Activated naive CD4-positive, alpha-beta T cell treated with anti-CD3 and anti-CD28 coated beads, Interleukin-2, amount 10 ng/mL, durations not matched to agents 7 days and 5 days (primary cell): Measurements from ENCODE around the gene ABCA7.
"Not testable (repeated sequence)": the region's sequence is repeated elsewhere in the genome, so short reads cannot be mapped to it uniquely, and the experiment has no call there.

Experiments used
- CTCF ChIA-PET: fragments of 350-600 bp; sonication (Branson Sonifier 250); formaldehyde crosslinking; loops from one replicate; lab custom pipeline; 2021; ENCODE audit warnings: antibody characterized with exemption; lab: Charles Lee
- DNase-seq: peaks from one replicate; pipeline ENCODE4 v3.0.0-alpha.2; 2020
- H3K27ac Mint-ChIP-seq: one replicate; pipeline ENCODE4 v1.8.0; 2021; ENCODE audit warnings: mild to moderate bottlenecking, moderate library complexity, mixed read lengths
- H3K27me3 Mint-ChIP-seq: one replicate; pipeline ENCODE4 v1.8.0; 2021; ENCODE audit warnings: mild to moderate bottlenecking, mixed read lengths
- H3K36me3 Mint-ChIP-seq: one replicate; pipeline ENCODE4 v1.8.0; 2021; ENCODE audit warnings: mixed read lengths
- H3K4me1 Mint-ChIP-seq: one replicate; pipeline ENCODE4 v1.8.0; 2021; ENCODE audit warnings: mixed read lengths
- H3K4me3 Mint-ChIP-seq: one replicate; pipeline ENCODE4 v1.8.0; 2021; ENCODE audit warnings: mild to moderate bottlenecking, moderate library complexity, mixed read lengths
- H3K9me3 Mint-ChIP-seq: one replicate; pipeline ENCODE4 v1.8.0; 2021; ENCODE audit warnings: mixed read lengths

ABCA7 gene

DNA sequence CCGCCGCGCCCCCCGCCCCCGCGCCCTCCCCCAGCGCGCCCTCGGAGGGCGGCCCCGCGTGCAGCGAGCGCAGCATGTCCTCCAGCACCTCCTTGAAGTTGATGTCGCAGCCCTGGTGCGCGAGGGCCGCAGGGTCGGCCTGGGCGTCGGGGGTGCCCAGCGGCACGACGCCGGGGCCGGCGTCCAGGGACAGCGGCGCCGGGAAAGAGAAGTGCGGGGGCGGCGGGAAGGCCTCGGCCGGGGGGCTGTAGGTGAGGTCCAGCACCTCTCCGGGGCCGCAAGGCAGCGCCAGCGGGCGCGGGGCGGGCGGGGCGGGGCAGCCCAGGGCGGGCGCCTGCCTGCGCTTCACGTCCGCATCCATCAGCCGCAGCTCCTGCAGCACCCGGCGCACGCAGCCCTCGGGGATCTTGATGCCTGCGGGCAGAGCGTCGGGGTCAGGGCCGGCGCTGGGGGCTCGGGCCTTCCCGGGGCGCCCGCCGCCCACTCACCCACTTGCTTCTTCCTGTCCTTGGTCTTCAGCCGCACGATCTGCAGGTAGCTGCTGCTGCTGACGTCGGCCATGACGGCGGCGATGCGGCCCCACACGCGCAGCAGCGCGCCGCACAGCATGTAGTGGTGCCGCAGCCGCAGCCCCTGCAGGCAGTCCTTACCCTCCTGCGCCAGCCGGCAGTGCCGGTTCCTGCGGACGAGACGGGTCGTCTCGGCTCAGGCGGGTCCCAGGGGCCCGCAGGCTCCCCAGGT is 68.6 kb downstream of the ABCA7 start:
- CTCF ChIA-PET = no interaction called here

DNA sequence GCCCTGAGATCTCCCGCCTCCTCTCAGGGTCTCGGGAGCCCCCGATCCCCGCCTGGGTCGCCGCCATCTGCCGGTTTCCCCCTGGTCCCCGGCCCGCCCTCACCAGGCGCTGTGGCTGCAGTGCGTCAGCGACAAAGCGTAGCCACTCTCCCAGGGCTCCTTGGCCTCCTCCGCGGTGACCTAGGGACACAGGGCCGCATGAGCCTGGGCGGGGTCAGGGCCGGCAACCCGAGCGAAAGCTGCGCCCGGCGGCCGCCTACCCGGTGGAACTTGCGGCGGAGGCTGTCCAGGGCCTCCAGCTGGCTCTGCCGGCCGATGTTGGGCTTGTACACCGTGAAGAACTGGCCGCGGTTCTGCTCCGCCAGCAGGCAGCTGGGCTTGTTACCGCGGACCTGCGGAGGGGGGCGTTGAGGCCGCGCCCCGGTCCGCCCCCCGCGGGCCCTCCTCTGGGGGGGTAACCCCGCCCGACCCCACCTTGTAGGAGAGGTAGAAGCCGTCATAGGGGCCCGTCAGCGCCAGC is 69.2 kb downstream of the ABCA7 start:
- no peak overlapping the region for H3K4me3 Mint-ChIP-seq
- no peak overlapping the region for H3K27ac Mint-ChIP-seq
- no peaks in the 10 kb centered on the region for H3K27me3 Mint-ChIP-seq
- peaks cover 18% of the 10 kb centered on the region for H3K4me1 Mint-ChIP-seq
- H3K36me3 Mint-ChIP-seq = peaks cover 7% of the 10 kb centered on the region
- DNase-seq = no peak
- CTCF ChIA-PET = no interaction called here
- no peaks in the 10 kb centered on the region for H3K9me3 Mint-ChIP-seq

More for the DNA sequence above, 68.6 kb downstream of the ABCA7 start:
- no peak for DNase-seq
- Mint-ChIP-seq H3K27ac (no peak overlapping the region), H3K4me1 (peaks cover 19% of the 10 kb centered on the region), H3K36me3 (peaks cover 7% of the 10 kb centered on the region), H3K27me3 (no peaks in the 10 kb centered on the region), H3K4me3 (no peak overlapping the region), H3K9me3 (no peaks in the 10 kb centered on the region)

DNA sequence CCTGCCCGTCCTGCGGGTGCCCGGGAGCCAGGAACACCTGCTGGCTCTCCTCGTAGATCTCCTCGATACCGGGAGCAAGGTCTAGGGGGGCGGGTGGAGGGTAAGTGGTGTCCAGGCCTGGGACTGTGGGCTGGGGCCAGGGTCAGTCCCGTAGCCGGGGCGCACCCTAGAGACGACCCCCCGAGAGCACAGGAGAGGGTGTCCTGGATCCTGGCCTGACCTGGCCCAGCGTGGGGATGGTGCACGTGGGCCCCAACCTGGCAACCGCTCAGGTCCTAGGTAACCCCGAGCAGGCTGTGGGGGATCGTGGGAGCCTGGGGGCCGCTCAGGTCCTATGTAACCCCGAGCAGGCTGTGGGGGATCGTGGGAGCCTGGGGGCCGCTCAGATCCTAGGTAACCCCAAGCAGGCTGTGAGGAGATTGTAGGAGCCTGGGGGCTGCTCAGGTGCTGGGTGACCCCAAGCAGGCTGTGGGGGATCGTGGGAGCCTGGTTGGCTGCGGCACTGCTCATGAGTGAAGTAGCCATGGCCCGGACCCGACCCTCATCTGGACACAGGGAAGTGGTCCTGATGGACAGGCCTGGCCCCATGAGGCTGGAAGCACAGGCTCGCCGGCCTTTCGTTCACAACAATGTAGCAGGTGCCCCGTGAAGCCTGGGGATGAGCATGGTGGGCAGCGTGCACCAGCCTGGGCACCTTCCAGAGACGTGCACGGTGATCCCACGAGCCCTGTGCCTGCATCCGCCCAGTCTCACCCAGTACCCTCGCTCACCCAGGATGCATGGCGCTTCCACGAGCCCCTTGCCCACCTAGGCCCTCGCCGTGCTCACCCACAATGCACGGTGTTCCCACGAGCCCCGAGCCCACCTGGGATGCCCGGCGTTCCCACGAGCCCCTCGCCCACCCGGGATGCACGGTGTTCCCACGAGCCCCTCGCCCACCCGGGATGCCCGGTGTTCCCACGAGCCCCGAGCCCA is 70.1 kb downstream of the ABCA7 start:
- peaks cover 7% of the 10 kb centered on the region for H3K36me3 Mint-ChIP-seq
- no peaks in the 10 kb centered on the region for H3K9me3 Mint-ChIP-seq
- H3K4me3 Mint-ChIP-seq = no peak overlapping the region
- CTCF ChIA-PET = interaction anchor here (4.4 kb wide), 1 partner anchor 82 kb away, joined by 29 read pairs; no protein-coding TSS in a partner anchor
- H3K4me1 Mint-ChIP-seq = peaks cover 15% of the 10 kb centered on the region
- no peaks in the 10 kb centered on the region for H3K27me3 Mint-ChIP-seq
- no peak for DNase-seq
- no peak overlapping the region for H3K27ac Mint-ChIP-seq

DNA sequence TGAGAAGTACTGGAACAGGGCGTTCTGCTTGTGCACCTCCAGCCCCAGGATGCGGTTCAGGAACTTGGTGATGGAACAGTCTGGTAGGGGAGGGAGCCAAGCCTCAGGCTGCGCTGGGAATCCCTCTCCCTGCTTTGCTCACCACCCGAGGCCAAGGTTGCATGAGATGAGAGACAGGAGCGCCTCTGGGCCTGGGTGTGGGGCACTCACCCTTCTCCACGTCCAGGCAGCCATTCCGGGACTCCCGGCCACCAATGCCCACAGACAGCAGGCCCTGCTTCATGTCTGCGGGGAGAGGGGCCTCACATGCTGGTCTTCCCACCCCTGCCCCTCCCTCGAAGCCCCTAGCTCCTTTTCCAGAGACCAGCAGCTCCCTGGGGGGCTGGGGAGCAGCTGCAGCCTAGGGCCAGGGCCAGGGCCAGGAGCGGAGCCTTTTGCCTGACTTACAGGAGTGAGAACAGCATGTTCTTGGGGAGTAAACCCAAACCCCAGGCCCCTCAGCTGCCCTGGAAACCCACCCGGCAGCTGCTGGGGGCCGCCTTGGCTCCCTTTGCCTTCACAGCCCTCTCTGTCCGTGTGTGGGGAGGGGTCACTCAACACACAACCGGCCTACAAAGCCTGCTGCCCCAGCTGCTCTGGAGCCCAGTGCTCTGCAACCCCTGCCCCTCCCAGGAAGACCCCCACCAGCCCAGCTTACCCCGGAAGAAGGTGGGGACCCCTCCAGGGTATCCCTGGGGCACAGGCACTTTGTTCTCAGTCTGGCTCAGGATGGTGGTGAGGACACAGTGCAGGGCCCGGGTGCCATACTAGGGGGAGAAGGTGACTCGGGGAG is 71.1 kb downstream of the ABCA7 start:
- Mint-ChIP-seq H3K27me3 (no peaks in the 10 kb centered on the region), H3K27ac (no peak overlapping the region), H3K9me3 (no peaks in the 10 kb centered on the region), H3K4me3 (no peak overlapping the region), H3K36me3 (peaks cover 7% of the 10 kb centered on the region), H3K4me1 (peaks cover 7% of the 10 kb centered on the region)
- CTCF ChIA-PET = interaction anchor here (0.9 to 4.4 kb wide), 2 partner anchors 81 to 99 kb away, joined by 3 to 29 read pairs; no protein-coding TSS in a partner anchor
- no peak for DNase-seq

DNA sequence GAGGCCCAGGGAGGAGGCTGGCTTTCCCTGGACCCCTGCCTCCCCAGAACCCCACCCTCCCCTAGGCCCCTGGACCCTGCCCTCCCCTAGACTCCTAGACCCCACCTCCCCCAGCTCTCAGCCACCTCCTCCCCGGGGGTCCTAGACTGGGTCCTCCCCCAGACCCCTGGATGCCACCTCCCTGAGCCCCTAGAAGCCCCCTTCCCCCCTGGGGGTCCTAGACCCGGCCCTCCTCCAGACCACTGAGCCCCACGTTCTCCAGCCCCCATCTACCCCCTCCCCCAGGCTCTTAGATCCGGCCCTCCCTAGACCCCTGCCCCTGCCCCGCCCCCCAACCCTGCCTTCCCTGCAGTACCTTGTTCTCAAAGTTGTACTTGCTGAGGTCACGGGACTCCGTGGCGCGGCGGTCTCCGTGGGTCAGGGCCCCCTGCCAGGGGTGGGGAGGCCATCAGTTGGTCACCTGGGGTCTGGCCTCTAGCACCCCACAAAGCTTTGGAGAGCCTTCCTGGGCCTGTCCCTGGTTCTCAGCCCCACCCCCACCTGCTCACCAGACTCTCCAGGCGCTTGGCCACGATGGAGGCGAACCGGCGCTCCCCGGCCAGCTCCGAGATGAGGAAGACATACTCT is 71.8 kb downstream of the ABCA7 start:
- Mint-ChIP-seq H3K27me3 (no peaks in the 10 kb centered on the region), H3K4me1 (peaks cover 5% of the 10 kb centered on the region), H3K9me3 (no peaks in the 10 kb centered on the region), H3K36me3 (peaks cover 5% of the 10 kb centered on the region), H3K27ac (no peak overlapping the region), H3K4me3 (no peak overlapping the region)
- CTCF ChIA-PET = interaction anchor here (0.9 to 4.4 kb wide), 4 partner anchors 81 to 111 kb away, joined by 3 to 29 read pairs (median 3); no protein-coding TSS in a partner anchor
- DNase-seq = no peak

DNA sequence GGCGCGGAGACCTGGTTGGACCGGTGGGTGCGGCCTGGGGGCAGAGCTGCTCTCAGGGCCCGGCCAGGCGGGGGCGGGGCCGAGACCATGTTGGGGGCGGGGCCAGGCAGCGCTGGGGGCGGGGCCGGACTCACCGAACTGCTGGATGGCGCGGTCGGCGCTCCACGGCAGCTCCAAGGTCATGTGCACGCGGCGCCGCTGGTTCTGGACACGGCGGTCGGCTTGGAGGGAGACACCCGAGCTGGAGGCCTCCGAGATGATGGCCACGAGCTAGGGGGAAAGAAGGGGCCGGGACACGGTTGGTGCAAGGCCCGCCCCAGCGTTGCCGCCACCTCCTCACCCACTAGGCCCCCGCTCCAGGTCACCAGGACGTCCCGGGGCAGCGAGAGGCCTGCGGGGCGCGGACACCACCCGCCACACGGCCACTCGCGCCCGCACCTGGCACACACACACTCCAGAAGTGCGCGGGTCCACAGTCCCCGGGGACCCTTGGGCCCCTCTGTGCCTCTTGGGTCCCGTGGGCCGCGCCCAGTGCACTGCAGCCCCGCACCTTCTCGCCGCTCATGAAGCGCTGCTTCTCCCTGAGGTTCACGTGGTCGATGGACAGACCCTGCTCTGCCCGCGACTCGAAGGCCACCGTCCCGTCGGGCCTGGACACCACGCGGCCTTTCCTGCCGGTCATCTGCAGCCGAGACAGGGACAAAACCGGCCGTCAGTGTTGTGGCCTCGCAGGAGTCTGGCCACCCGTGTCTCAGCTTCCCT is 72.5 kb downstream of the ABCA7 start:
- no peak for DNase-seq
- H3K36me3 Mint-ChIP-seq = peaks cover 5% of the 10 kb centered on the region

DNA sequence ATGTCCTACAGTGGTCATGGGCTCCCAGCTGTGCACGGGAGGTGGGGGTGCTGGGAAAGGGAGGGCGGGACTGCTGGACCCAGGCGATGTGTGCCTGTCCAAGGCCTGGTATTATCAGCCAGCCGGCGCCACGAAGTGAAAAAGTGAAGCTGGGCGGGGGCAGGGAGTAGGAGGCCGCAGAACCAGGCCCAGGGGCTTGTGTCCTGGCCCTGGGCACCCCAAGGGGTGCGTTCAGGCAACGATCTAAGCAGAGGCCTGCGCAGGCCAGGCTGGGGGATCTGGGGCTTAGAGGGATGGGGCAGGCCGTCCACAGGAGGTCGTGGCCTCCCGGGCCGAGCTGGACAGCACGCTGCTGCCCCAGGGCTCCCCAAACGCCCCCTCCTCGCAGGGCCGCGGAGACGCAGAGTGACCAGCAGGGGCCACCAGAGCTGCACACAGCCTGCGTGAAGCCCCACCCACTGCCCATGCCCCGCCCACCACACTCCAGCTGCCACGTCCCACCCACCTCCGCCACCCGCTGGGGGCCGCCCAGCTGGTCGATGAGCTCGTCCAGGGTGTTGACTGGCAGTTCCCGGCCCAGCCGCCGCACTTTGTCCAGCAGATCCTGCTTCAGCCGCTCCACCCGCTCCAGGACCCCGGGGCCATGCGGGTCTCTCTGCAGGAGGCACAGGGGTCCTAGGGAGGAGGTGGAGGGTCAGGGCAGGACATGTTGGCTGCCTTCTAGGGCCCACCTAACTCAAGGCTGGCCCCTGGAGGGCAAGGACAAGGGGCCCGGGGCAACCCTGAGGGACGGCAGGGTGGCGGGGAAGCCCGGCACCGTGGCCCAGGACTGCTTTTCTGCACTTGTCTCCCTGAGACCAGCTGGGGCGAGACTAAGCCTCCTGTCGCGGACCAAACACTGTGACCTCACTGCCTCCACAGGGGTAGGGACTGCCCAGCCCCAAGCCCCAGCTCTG is 73.4 kb downstream of the ABCA7 start:
- CTCF ChIA-PET = interaction anchor here (0.6 to 4.4 kb wide), 15 partner anchors 10 to 153 kb away, joined by 3 to 29 read pairs (median 4); no protein-coding TSS in a partner anchor
- Mint-ChIP-seq H3K27ac (no peak overlapping the region), H3K4me3 (no peak overlapping the region), H3K36me3 (peaks cover 6% of the 10 kb centered on the region), H3K27me3 (no peaks in the 10 kb centered on the region), H3K9me3 (no peaks in the 10 kb centered on the region), H3K4me1 (peaks cover 3% of the 10 kb centered on the region)
- peak; percentile 91 for DNase-seq

More for the DNA sequence above, 72.5 kb downstream of the ABCA7 start:
- Mint-ChIP-seq H3K27me3 (no peaks in the 10 kb centered on the region), H3K27ac (no peak overlapping the region), H3K4me1 (peaks cover 3% of the 10 kb centered on the region), H3K4me3 (no peak overlapping the region), H3K9me3 (no peaks in the 10 kb centered on the region)
- CTCF ChIA-PET = interaction anchor here (0.9 to 4.4 kb wide), 7 partner anchors 11 to 110 kb away, joined by 3 to 29 read pairs (median 3); no protein-coding TSS in a partner anchor

DNA sequence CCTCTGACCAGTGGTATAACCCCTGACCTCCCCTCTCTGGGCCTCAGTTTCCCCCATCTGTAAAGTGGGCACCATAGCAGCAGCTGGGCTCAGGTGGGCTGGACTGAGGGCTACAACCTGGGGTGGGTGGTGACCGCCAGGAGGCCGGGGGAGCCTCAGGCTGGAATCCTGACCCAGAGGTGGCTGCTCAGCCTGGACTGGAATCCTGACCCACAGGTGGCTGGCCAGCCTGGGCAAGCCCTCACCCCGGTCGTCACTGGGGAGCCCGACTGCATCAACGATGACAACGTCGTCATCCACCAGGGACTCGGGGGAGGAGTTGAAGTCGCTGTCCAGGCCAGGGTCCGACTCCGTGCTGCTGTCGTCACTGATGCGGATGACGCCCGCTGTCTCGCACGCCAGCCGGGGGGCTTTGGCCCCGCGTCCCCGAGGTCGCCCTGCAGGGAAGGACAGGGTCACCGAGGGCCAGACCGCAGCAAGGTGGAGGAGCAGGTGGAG is 74.1 kb downstream of the ABCA7 start:
- Mint-ChIP-seq H3K9me3 (no peaks in the 10 kb centered on the region), H3K27me3 (no peaks in the 10 kb centered on the region), H3K36me3 (peaks cover 8% of the 10 kb centered on the region), H3K27ac (no peak overlapping the region), H3K4me1 (peaks cover 3% of the 10 kb centered on the region), H3K4me3 (no peak overlapping the region)
- CTCF ChIA-PET = interaction anchor here (0.6 to 4.4 kb wide), 12 partner anchors 10 to 152 kb away, joined by 3 to 29 read pairs (median 4); no protein-coding TSS in a partner anchor
- DNase-seq = no peak

DNA sequence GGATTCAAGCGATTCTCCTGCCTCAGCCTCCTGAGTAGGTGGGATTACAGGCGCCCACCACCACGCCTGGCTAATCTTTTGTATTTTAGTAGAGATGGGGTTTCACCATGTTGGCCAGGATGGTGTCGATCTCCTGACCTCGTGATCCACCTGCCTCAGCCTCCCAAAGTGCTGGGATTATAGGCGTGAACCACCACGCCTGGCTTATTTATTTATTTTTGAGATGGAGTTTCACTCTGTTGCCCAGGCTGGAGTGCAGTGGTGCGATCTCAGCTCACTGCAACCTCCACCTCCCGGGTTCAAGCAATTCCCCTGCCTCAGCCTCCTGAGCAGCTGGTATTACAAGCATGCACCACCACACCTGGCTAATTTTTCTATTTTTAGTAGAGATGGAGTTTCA is 74.8 kb downstream of the ABCA7 start:
- H3K4me1 Mint-ChIP-seq, DNase-seq, H3K27me3 Mint-ChIP-seq, H3K36me3 Mint-ChIP-seq, H3K9me3 Mint-ChIP-seq, H3K4me3 Mint-ChIP-seq: not testable (repeated sequence)
- CTCF ChIA-PET = interaction anchor here (4.4 kb wide), 1 partner anchor 78 kb away, joined by 29 read pairs; no protein-coding TSS in a partner anchor
- H3K27ac Mint-ChIP-seq = peak overlapping the region; percentile 73
